ENCODE measurements around the gene BOLL.
"Not testable (repeated sequence)": the region's sequence is repeated elsewhere in the genome, so short reads cannot be mapped to it uniquely, and the experiment has no call there.

Gene BOLL

DNA sequence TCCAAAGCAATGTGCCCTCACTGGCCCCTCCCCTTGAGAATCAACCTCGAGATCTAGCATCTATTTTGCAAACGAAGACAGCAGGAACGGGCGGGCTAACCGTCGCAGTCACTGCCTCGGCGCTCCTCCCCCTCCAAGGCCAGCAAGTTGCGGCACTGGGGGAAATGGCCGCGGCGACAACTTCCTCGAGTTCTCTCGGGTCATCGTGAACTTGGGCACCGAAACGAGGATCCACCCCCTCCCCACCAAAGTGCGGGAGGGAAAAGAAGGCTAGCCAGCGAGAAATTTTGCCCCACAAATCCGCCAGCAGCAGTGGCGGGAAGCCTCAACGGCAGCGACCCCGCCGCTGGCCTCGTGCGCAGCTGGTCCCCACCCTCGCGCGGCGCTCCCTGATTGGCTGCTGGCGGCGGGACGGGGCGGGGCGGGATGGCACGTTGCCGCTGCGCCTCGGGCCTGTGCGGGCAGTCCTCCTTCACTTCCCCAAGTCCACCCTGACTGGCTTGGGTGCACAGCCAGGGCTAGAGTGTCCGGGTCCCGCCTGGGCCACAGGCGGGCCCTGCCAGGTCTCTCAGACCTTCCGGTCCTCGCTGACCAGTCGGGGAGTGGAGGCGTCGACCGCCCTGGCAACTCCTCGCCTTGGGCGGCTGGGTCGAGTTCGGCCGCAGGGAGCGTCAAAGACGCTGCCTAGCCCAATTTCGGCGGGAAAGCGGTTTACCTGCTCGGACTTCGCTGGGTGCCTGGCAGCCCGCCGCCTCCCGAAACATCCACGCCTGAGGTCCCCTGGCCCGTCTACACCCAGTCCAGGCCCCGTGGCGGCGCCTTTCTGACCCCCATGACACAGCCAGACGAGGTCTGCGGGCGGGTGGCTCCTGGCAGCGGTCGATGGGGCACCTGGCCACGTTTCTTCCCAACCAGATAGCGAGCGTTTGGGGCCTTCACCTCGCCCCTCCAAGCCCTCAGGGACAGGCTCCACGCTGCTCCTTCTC lies at the start of gene BOLL:
Gene BOLL, minus strand, starts transcription at position 364 of the 986 bp plus-strand sequence. CDS start 3,469 bp downstream, outside the sequence.
- no peak for DNase-seq (ENCODE audit: low read depth in 1 of 2, low spot score in 1 of 2)

DNA sequence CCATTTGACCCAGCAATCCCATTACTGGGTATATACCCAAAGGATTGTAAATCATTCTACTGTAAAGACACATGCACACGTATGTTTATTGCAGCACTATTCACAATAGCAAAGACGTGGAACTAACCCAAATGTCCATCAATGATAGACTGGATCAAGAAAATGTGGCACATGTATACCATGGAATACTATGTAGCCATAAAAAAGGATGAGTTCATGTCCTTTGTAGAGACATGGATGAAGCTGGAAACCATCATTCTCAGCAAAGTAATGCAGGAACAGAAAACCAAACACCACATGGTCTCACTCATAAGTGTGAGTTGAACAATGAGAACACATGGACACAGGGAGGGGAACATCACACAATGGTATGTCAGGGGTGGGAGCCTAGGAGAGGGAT lies 49.7 kb upstream of the BOLL start:
- not testable (repeated sequence) for DNase-seq (ENCODE audit: low read depth in 1 of 2, low spot score in 1 of 2)

DNA sequence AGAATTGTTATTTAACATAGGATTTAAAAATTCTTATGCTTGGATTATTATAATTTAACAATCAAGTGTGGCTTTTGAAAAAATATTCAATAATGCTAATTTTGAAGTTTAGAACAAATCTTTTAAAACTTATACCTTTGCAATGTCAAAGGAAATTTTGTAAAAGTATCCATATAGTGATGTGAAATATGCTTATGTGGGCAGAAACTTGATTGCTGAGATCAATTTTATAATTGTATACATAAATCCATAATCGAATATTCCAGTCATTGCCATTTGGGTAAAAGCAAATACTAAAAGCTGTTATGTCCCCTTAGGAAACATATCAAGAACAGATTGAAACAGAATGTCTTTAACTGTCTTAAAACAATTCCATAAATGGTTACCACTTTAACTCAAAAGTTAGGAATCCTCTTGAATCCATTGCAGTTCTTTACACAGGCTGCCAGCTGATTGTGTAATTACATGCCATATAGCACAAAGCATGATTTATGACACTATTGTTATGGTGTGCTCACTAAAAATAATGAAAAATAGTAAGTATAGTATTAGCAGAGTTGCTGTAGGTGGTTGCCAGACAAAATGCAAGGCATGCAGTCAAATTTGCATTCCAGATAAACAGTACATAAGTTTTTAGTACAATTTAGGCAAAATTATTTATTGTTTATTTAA lies 43.5 kb upstream of the BOLL start:
- DNase-seq (ENCODE audit: low read depth in 1 of 2, low spot score in 1 of 2): no peak

DNA sequence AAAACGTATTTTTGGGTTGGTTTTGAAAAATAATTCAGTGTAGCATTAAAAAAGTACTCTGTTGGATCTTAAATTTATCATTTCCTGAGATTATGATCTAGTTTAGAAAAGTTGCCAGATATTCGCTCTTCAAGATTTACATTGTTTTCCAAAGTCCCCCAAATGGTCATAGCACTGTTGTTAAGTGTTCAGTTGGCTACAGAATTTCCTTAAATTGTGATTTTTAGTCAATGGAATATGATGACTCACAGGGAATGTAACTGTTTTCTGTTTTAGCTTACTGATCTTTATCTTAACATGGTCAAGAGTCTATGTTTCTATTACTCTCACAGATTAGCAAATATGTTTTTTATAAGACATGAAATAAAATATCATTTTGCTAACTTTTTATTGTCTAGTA lies 42.5 kb upstream of the BOLL start:
- no peak for DNase-seq (ENCODE audit: low read depth in 1 of 2, low spot score in 1 of 2)

GRCh38 chr2:197822333-197822732 lies 37.2 kb upstream of the BOLL start:
- no peak for DNase-seq (ENCODE audit: low read depth in 1 of 2, low spot score in 1 of 2)

GRCh38 chr2:197821550-197822289 lies 36.6 kb upstream of the BOLL start:
- no peak for DNase-seq (ENCODE audit: low read depth in 1 of 2, low spot score in 1 of 2)

DNA sequence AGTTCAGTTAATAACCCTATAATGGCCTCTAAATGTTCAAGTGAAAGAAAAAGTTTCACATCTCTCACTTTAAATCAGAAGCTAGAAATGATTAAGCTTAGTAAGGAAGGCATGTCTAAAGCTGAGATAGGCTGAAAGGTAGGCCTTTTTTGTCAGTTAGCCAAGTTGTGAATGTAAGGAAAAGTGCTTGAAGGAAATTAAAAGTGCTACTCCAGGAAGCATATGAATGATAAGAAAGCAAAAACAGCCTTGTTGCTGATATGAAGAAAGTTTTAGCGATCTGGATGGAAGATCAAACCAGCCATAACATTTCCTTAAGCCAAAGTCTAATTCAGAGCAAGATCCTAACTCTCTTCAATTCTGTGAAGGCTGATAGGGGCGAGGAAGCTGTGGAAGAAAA lies 29.4 kb upstream of the BOLL start:
- no peak for DNase-seq (ENCODE audit: low read depth in 1 of 2, low spot score in 1 of 2)

DNA sequence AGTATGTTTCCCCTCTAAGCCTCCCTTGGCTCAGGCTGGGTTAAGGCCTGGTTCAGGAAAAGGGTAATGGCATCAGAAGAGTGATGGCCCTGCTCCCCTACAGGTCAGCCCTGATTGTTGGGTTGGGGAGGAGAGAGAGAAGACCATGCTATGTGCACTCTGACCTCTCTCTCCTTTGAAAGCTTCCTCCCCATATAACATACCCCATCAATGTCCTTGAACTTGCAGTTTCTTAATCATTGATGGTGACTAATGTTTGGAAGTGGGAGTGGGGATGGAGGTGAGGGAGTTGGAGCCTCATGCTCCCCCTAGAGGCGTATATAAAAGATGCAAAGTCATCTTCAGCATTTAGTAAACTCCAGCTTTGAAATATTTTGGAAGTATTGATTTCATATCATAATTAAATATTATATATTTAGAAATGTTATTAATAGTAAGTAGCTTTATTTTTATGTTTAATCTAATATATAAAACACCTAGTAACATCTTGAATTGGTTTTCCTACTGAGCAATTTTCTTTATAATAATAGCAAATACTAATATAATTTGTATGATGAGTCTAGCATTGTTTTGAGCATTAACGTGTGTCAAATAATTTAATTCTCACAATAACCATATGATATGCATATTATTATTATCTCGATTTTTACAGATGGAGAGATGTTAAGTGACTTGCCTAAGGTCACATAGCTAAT lies 28.1 kb upstream of the BOLL start:
- DNase-seq (ENCODE audit: low read depth in 1 of 2, low spot score in 1 of 2): no peak

- no peak for DNase-seq (ENCODE audit: low read depth in 1 of 2, low spot score in 1 of 2)
Observed at GRCh38 chr2:197810491-197810890, 25.4 kb upstream of the BOLL start.

- DNase-seq (ENCODE audit: low read depth in 1 of 2, low spot score in 1 of 2): no peak
Observed at GRCh38 chr2:197810016-197810415, 24.9 kb upstream of the BOLL start.

DNA sequence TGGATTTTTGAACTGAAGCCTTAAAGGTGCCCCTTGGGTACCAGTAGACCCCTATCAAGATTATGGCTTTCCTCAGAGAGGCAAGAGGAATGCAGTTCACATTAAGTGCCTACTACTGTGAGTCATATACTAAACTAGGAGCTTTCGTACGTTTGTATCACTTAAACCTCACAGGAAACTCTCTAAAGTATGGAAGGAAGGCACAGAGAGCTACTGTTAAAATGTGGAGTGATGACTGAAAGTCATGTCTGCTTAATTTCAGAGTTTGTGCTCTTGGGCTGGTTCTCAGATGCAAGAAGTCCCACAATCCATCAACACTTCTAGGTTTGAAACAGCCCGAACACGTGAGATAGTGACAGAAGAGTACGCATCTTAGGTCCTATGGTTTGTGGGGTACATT lies 23.9 kb upstream of the BOLL start:
- no peak for DNase-seq (ENCODE audit: low read depth in 1 of 2, low spot score in 1 of 2)

GRCh38 chr2:197805715-197806633 lies 20.9 kb upstream of the BOLL start:
- DNase-seq (ENCODE audit: low read depth in 1 of 2, low spot score in 1 of 2): no peak

DNA sequence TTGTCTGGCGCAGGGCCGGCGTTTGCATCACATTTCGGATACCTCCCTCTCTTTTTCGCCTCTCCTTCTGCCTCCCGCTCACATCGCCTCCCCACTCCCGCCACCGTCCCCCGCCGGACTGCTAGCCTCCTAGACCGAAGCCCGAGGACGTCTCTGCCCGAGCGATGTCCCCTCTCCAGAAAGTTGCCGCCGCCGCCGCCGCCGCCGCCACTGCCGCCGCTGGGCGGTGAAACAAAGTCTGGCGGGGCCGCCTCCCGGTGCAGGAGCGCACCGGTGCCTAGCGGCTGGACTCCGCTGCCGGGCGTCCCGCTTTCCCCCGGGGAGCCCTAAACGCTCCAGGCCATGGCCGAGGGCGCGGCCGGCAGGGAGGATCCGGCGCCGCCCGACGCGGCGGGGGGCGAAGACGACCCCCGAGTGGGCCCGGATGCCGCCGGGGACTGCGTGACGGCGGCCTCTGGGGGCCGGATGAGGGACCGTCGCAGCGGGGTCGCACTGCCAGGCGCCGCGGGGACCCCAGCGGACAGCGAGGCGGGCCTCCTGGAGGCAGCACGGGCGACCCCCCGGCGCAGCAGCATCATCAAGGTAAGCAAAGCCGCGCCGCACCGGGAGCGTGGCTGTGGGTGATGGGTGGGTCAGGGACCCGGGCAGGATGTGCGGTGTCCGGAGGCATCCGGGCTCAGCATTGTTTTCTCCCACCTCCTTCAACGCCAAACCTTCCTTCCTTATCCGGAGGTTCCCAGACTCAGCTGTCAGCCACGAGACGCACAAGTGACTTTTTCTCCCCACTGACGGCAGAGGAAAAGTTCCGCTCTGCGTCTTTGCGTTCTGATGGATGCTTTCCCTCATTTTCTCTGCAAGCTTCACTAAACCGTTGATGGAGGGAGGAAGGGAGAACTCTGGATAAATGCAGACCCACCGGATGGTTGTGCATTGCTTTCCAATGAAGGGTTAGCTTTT lies 19.9 kb upstream of the BOLL start:
- DNase-seq (ENCODE audit: low read depth in 1 of 2, low spot score in 1 of 2): peak in 1 of 2 donors; percentile 25

- DNase-seq (ENCODE audit: low read depth in 1 of 2, low spot score in 1 of 2): peak; percentile 79 to 84
Observed at GRCh38 chr2:197804049-197804757, 19.1 kb upstream of the BOLL start, which contains the start of gene PLCL1. PLCL1 (plus strand) TSS chr2:197804593.

DNA sequence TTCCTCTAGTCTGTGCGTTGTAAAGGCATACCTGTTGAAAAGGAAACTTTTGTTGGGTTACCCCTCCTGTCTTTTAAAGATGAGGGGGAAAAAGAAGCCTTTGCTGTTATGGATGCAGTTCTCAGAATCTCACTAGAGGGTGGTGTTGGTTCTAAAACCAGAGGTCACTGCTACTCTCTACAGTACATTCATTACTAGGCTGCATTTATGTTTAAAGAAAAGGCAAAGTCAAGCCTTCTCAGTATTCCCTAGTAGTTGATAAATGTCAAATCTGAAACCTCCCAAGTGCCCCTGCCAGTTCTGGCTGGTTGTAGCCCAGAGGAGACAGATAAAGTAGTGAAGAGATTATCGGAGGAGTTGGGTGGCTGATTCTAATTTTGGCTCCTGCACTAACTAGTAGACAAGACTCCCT lies 17.9 kb upstream of the BOLL start:
- DNase-seq (ENCODE audit: low read depth in 1 of 2, low spot score in 1 of 2): no peak

- DNase-seq (ENCODE audit: low read depth in 1 of 2, low spot score in 1 of 2): no peak
Observed at GRCh38 chr2:197801033-197801432, 15.9 kb upstream of the BOLL start.

DNA sequence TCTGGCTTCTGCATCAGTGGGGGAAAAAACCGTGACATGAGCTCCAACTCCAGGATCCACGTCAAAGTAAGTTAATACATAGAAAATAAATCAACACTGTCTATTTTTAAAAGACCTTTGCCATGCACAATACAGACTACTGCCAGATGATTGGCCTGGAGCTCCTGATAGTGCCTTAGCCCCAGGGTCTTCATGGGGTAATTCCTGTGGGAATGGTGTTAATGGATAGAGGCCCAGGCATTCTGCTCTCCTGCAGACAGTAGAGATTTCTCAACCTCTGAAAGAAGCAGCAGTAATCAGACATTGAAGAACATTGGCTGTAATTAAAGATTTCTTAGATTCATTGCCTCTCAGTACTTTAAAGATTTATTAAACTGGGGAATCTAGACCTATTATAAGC lies 15.0 kb upstream of the BOLL start:
- DNase-seq (ENCODE audit: low read depth in 1 of 2, low spot score in 1 of 2): no peak

GRCh38 chr2:197799068-197799467 lies 13.9 kb upstream of the BOLL start:
- DNase-seq (ENCODE audit: low read depth in 1 of 2, low spot score in 1 of 2): no peak
